ENCODE results near the gene MBNL1.

MBNL1 gene, protein sequence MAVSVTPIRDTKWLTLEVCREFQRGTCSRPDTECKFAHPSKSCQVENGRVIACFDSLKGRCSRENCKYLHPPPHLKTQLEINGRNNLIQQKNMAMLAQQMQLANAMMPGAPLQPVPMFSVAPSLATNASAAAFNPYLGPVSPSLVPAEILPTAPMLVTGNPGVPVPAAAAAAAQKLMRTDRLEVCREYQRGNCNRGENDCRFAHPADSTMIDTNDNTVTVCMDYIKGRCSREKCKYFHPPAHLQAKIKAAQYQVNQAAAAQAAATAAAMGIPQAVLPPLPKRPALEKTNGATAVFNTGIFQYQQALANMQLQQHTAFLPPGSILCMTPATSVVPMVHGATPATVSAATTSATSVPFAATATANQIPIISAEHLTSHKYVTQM

DNA sequence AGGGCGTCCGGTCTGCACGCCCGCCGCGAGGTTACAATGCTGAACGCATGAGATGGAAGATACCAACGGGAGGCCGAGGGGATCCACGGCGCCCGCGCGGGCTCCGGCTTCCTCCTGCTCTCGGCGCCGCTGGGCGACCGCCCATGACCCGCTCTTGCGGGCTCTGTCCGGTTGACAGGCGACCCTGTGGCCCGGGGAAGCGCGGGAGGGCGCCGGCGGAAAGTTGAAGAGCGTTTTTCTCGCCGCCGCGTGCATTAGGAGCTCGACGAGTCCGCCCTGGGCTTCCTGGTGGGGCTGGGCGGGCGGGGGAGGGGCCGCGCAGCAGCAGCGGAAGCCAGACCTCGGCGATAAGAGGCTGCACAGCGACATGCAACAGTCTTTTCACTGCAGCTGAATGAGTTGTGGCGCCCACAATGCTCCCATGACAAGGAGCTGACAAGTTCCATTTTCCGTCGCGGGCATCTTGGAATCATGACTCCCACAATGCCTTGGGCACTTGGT lies at the start of gene MBNL1:
Gene MBNL1, plus strand, starts transcription at position 375 of the 501 bp plus-strand sequence. CDS start 31,265 bp downstream, outside the sequence.
- TF ChIP-seq, protein P1, sequence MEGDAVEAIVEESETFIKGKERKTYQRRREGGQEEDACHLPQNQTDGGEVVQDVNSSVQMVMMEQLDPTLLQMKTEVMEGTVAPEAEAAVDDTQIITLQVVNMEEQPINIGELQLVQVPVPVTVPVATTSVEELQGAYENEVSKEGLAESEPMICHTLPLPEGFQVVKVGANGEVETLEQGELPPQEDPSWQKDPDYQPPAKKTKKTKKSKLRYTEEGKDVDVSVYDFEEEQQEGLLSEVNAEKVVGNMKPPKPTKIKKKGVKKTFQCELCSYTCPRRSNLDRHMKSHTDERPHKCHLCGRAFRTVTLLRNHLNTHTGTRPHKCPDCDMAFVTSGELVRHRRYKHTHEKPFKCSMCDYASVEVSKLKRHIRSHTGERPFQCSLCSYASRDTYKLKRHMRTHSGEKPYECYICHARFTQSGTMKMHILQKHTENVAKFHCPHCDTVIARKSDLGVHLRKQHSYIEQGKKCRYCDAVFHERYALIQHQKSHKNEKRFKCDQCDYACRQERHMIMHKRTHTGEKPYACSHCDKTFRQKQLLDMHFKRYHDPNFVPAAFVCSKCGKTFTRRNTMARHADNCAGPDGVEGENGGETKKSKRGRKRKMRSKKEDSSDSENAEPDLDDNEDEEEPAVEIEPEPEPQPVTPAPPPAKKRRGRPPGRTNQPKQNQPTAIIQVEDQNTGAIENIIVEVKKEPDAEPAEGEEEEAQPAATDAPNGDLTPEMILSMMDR (conservative IDR thresholded peaks at IDR 0.05; ENCODE audit: control insufficient read depth, insufficient read depth, low read depth, low read length) = no peak
- DNase-seq (ENCODE audit: low read depth) = peak; percentile 71
- peak within 1 kb of the TSS; percentile 83 for H3K4me3 ChIP-seq (ENCODE audit: control insufficient read depth, low read depth, low read length)

DNA sequence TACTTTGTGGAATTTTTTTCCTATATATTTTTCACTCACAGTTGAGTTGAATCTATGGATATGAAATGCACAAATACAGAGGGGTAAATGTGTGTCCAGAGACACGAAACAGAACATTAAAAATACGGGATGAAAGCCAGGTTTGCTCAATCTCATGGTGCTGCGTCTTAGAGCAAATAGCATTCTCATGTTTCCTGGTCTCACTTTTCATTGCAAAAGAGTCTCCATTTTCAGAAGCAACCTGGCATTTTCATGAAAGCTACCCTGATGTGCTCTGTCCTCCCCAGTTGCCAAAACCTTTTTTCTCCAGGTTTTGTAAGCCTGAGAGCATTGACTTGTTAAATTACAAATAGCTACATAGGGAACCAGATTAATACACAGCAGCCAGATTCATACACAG lies 49.5 kb upstream of the MBNL1 start:
- H3K4me3 ChIP-seq (ENCODE audit: control insufficient read depth, low read depth, low read length) = no peak overlapping the region
- no peak for DNase-seq (ENCODE audit: low read depth)
- TF ChIP-seq, protein P1 (conservative IDR thresholded peaks at IDR 0.05; ENCODE audit: control insufficient read depth, insufficient read depth, low read depth, low read length) = no peak

DNA sequence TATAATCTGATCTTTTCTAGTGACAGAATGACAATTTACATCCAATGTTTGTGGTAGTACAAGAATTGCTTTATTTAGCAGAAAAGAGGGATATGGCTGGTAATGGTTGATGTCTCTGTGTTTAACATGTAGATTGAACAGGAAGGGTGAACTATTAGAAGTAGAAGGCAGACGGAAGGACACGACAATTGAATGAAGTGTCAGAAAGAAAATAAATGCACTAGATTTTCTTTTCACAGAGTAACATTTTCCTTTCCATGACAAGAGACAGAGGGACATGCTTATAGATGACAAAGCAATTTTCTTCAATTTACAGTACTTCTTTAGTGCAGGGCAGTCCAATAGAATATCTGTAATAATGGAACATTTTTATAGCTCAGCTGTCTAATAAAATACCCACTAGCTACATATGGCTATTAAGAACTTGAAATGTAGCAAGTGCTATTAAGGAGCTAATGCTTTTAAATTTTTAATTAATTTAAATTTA lies 48.9 kb upstream of the MBNL1 start:
- no peak for DNase-seq (ENCODE audit: low read depth)
- no peak overlapping the region for H3K4me3 ChIP-seq (ENCODE audit: control insufficient read depth, low read depth, low read length)
- TF ChIP-seq, protein P1 (conservative IDR thresholded peaks at IDR 0.05; ENCODE audit: control insufficient read depth, insufficient read depth, low read depth, low read length) = no peak

DNA sequence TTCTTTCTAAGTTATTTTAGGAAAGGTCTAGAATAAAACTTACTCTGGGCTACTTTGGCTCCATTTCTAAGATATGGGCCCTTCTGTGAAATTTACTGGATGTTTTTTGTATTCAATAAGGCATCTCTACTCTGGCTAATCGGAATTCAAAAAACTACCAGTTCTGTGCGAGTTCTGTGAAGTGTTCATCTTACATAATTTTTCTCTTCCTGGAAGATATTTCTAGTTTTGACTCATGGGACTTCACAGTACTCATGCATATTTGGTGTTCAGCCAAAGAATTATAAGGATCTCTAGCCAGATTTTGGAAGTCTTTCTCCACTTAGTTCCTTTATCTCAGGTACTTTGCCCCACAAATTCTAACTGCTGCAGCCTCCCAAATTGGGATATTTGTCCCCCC lies 46.4 kb upstream of the MBNL1 start:
- peak; percentile 68 for DNase-seq (ENCODE audit: low read depth)
- H3K4me3 ChIP-seq (ENCODE audit: control insufficient read depth, low read depth, low read length) = no peak overlapping the region
- TF ChIP-seq, protein P1 (conservative IDR thresholded peaks at IDR 0.05; ENCODE audit: control insufficient read depth, insufficient read depth, low read depth, low read length) = no peak

DNA sequence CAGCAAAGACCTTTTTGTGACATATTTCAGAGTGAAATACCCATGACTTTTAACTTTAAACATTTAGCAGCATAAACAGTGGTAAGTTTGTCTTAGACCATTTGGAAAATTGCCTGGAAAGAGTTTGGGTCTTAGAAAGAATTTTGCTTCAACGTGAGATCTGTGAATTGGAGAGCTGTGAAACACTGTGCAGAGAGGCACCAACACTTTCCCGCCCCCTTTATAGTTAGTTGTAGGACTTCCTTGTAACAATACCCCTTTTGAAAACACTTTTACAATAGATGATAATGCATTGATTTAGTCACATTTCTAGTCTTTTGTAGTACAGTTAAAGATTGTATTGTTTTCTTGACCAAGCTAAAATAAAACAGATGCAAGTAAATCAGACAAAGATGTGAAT lies 43.5 kb upstream of the MBNL1 start:
- no peak for DNase-seq (ENCODE audit: low read depth)
- no peak overlapping the region for H3K4me3 ChIP-seq (ENCODE audit: control insufficient read depth, low read depth, low read length)
- TF ChIP-seq, protein P1 (conservative IDR thresholded peaks at IDR 0.05; ENCODE audit: control insufficient read depth, insufficient read depth, low read depth, low read length) = no peak

DNA sequence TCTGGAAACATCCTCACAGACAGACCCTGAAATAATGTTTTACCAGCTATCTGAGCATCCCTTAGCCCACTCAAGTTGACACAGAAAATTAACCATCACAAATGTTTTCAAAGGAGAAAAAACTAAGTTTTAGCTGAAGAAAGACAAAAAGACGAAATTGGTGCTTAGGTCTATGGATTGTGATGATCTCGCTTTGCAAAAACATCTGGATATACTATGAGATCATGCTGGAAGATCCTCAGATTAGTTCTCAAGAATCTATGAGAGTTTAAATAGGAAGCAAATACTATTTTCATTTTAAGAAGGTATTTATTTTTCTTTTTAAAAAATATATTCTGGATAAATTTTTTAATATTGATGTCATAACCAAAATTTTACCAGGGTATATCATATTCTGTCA lies 42.6 kb upstream of the MBNL1 start:
- TF ChIP-seq, protein P1 (conservative IDR thresholded peaks at IDR 0.05; ENCODE audit: control insufficient read depth, insufficient read depth, low read depth, low read length) = no peak
- H3K4me3 ChIP-seq (ENCODE audit: control insufficient read depth, low read depth, low read length) = no peak overlapping the region
- DNase-seq (ENCODE audit: low read depth) = no peak
